Psoas muscle (tissue), 8 donors: Measurements from ENCODE around the gene UPF3B. TPM values are rescaled to one million over a fixed set of nuclear protein-coding genes. Genes with fewer than 3 reads are reported as not detected.
A peak's percentile ranks its signal among the peaks of the same experiment; 100 is the strongest.

Experiments used
- ATAC-seq, 4 donors: fragments of 200-7000 bp; cut with Tn5 transposase; one replicate each; pipeline ENCODE4 v1.9.1; 2020; ENCODE audit warnings: moderate library complexity in 3 of 4, mild to moderate bottlenecking in 2 of 4
- DNase-seq, 2 donors: peaks; one replicate each; pipeline ENCODE4 v3.0.0-alpha.2; 2020
- H3K27ac ChIP-seq: fragments of 200-600 bp; one replicate; pipeline ENCODE4 v1.8.0; 2022
- H3K27me3 ChIP-seq, 3 donors: fragments of 200-600 bp in 1 of 3; one replicate each; pipeline versions ENCODE4 v1.6.1 to v1.8.0; 2013 to 2022; ENCODE audit warnings: low read length in 2 of 3, mild to moderate bottlenecking in 2 of 3, moderate library complexity in 1 of 3; ENCODE audit not compliant: insufficient read depth in 3 of 3
- H3K36me3 ChIP-seq, 2 donors: fragments of 200-600 bp in 1 of 2; one replicate each; pipeline versions ENCODE4 v1.6.1 to v1.8.0; 2013 to 2022; ENCODE audit warnings: low read depth in 1 of 2, mild to moderate bottlenecking in 1 of 2, moderate library complexity in 1 of 2; ENCODE audit not compliant: insufficient read depth in 1 of 2
- H3K4me1 ChIP-seq: fragments of 200-600 bp; one replicate; pipeline ENCODE4 v1.8.0; 2022
- H3K4me3 ChIP-seq: fragments of 200-600 bp; one replicate; pipeline ENCODE4 v1.8.0; 2022; ENCODE audit warnings: mild to moderate bottlenecking
- H3K9me3 ChIP-seq: fragments of 200-600 bp; one replicate; pipeline ENCODE4 v1.8.0; 2022
- CTCF ChIP-seq: fragments of 200-600 bp; IDR thresholded peaks from one replicate; pipeline ENCODE4 v1.8.0; 2022; ENCODE audit warnings: antibody characterized with exemption
- WGBS, 3 donors: extraction: QIAGEN DNeasy Blood & Tissue Kit; methylation state at CpG; one replicate each; pipeline versions ENCODE4 v1.1.6 to v1.1.7; 2013; 5-methylcytosine and 5-hydroxymethylcytosine counted together
- intact Hi-C, 2 donors: fragments of 100-400 bp; cut with DNase I; formaldehyde crosslinking; loops; one replicate each; pipeline versions ENCODE4 v1.11.0 to v1.14.2; 2022
- polyA plus RNA-seq, 3 donors: library from polyadenylated mRNA; stranded (reverse); fragments of 200-250 nt; gene quantifications; one replicate each; pipeline ENCODE4 v1.2.3, GENCODE V29; 2013
- total RNA-seq, 4 donors: library from RNA; stranded (reverse); fragmentation: NEBNext Ultra II Directional in 2 of 4; extraction: Animal tissue kit (Norgen Biotek cat#: 25700) in 2 of 4; gene quantifications; one replicate each; pipeline versions ENCODE4 v1.2.1 to v1.2.4, GENCODE V29; 2021 to 2023
- donor health status: healthy with polysubstance abuse.
- donor health status: DM: no; HTN: no; CAD: no; lungs with moderate emphysema.
- donor health status: Bipolar disorder and iron deficiency.
- donor health status: healthy.
- donor health status: DM: yes; HTN: yes; CAD: no.
- donor health status: DM: no; HTN: no; CAD: no.
- donor health status: DM: no; HTN: no; CAD: no.
- donor health status: DM: yes; HTN: yes; CAD: no.

UPF3B gene
- total and polyA plus RNA-seq, 7 donors: 4.2 to 25.4 (median 10.3) TPM

GRCh38 chrX:119887721-119888425 is 35.1 kb upstream of the UPF3B start:
- intact Hi-C loops: no loop called here
- Histone ChIP-seq H3K27ac (no peak overlapping the region), H3K9me3 (no peaks in the 10 kb centered on the region), H3K4me1 (no peaks in the 10 kb centered on the region), H3K4me3 (peak overlapping the region; percentile 44), H3K36me3 (no peaks in the 10 kb centered on the region), H3K27me3 (peaks cover 0 to 8% (median 0%) of the 10 kb centered on the region in 3 donors)
- peak in 3 of 4 donors; percentile 63 to 73 (median 66) for ATAC-seq
- 2 to 32% (median 9%) methylated on average over 20 to 40 of the region's 40 CpGs for WGBS, 3 donors
- TF ChIP-seq CTCF: peak; percentile 21
- peak; percentile 60 to 68 for DNase-seq

- H3K36me3 ChIP-seq: no peaks in the 10 kb centered on the region
- ATAC-seq: no peak
- H3K27me3 ChIP-seq: peaks cover 0 to 8% (median 0%) of the 10 kb centered on the region in 3 donors
- intact Hi-C loops: no loop called here
- WGBS, 3 donors: 75 to 88% (median 79%) methylated on average over 11 of the region's 11 CpGs
- no peak overlapping the region for H3K4me3 ChIP-seq
- no peak for TF ChIP-seq CTCF
- DNase-seq: no peak
- no peak overlapping the region for H3K27ac ChIP-seq
- H3K4me1 ChIP-seq: no peaks in the 10 kb centered on the region
- no peaks in the 10 kb centered on the region for H3K9me3 ChIP-seq
Measured at GRCh38 chrX:119885554-119886428, 33.0 kb upstream of the UPF3B start.

GRCh38 chrX:119880552-119881437 is 28.0 kb upstream of the UPF3B start:
- Histone ChIP-seq H3K4me3 (no peak overlapping the region), H3K27me3 (no peaks in the 10 kb centered on the region), H3K36me3 (peaks cover 0 to 25% of the 10 kb centered on the region in 2 donors), H3K27ac (no peak overlapping the region), H3K9me3 (no peaks in the 10 kb centered on the region), H3K4me1 (no peaks in the 10 kb centered on the region)
- TF ChIP-seq CTCF: peak; percentile 46
- ATAC-seq (peak; percentile 57 to 91 (median 78)), DNase-seq (no peak)
- intact Hi-C loops: no loop called here
- WGBS, 3 donors: 53 to 58% (median 58%) methylated on average over 9 to 11 of the region's 11 CpGs

GRCh38 chrX:119880076-119880475 is 27.3 kb upstream of the UPF3B start:
- Histone ChIP-seq H3K4me1 (no peaks in the 10 kb centered on the region), H3K27ac (no peak overlapping the region), H3K27me3 (no peaks in the 10 kb centered on the region), H3K36me3 (peaks cover 0 to 31% of the 10 kb centered on the region in 2 donors), H3K4me3 (no peak overlapping the region), H3K9me3 (no peaks in the 10 kb centered on the region)
- TF ChIP-seq CTCF: no peak
- 75 to 90% (median 77%) methylated on average over 5 of the region's 5 CpGs for WGBS, 3 donors
- DNase-seq (no peak), ATAC-seq (no peak)
- intact Hi-C loops: no loop called here
